ENCODE measurements around the gene MRPL36.

DNA sequence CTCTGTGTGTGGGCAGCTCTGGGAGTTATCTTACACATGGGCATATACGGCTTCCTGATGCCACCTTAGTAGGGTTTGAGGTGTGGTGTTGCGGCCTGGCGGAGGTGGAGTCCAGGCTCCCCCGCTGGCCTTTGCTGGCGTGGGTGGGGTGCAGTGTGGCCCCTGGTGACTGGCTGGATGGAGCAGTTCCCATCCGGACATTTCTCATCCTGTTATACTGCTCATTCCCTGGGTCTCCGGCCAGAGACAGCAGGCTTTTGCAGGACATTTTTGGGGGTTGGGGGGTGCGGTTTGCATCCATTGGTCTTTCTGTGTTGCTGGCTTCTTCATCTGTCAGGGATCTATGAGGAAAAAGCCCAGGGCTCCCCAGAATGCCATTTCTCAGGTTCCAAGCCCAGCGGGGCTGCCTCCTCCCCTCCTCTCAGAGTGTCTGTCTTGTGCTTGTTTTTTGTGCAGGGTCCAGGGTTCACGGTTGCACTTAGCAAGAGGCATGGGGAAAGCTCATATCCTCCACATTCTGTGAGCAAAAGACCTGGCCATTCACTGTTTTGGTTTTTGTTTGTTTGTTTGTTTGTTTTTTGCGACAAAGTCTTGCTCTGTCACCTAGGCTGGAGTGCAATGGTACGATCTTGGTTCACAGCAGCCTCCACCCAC, 23.9 kb upstream of the MRPL36 start:
- TF ChIP-seq POLR2AphosphoS5 (IDR thresholded peaks at IDR 0.05; ENCODE audit: low read depth, low read length) = no peak
- TF ChIP-seq POLR2A (IDR thresholded peaks at IDR 0.05; ENCODE audit: low read depth, low read length) = no peak
- TF ChIP-seq TAF1 (IDR thresholded peaks at IDR 0.05; ENCODE audit: borderline replicate concordance, low read depth, low read length) = no peak

All from GM12892 (cell line).